ENCODE measurements around the gene RSPH6A. TPM values are rescaled to one million over a fixed set of nuclear protein-coding genes. Genes with fewer than 3 reads are reported as not detected.

RSPH6A gene
- total RNA-seq, 4 donors from 2014 or later, result 1.1 TPM; not detected in 3

GRCh38 chr19:45784096-45784495 is 31.0 kb downstream of the RSPH6A start:
- in situ Hi-C loops (cut with MboI; ENCODE audit: low pct_ligation_motif_present in 1 of 4, low pct_unique_long_range_greater_than_20kb in 1 of 4, low sequenced_read_pairs in 3 of 4) (no loop called here), intact Hi-C loops (cut with DNase I; ENCODE audit: low total_unique reads) (no loop called here)
- TF ChIP-seq POLR2A (IDR thresholded peaks at IDR 0.05) (no peak), CTCF (IDR thresholded peaks at IDR 0.05) (no peak)
- 80% methylated on average over 4 of the region's 4 CpGs; no CpG with 5 or more reads in 1 of the 2 donors for WGBS, 2 donors (ENCODE audit: low coverage in 1 of 2)
- Histone ChIP-seq H3K4me3 (no peak overlapping the region), H3K4me1 (peaks cover 7 to 47% (median 41%) of the 10 kb centered on the region in 4 donors), H3K36me3 (peaks cover 0 to 13% (median 4%) of the 10 kb centered on the region in 4 donors), H3K27me3 (no peaks in the 10 kb centered on the region), H3K27ac (peak overlapping the region; percentile 81 to 97 (median 88)), H3K9me3 (no peaks in the 10 kb centered on the region)
- no peak for DNase-seq

- Histone ChIP-seq H3K4me1 (peaks cover 12 to 55% (median 49%) of the 10 kb centered on the region in 4 donors), H3K36me3 (peaks cover 0 to 13% (median 4%) of the 10 kb centered on the region in 4 donors), H3K9me3 (no peaks in the 10 kb centered on the region), H3K27ac (peak overlapping the region; percentile 81 to 97 (median 88)), H3K27me3 (no peaks in the 10 kb centered on the region), H3K4me3 (peak overlapping the region in 3 of 4 donors; percentile 38 to 53 (median 42))
- intact Hi-C loops (cut with DNase I; ENCODE audit: low total_unique reads), result no loop called here
- TF ChIP-seq EP300 (IDR thresholded peaks at IDR 0.05; ENCODE audit: low read depth) (no peak), POLR2AphosphoS5 (IDR thresholded peaks at IDR 0.05) (peak; percentile 23 to 64 (median 57)), POLR2A (IDR thresholded peaks at IDR 0.05) (peak; percentile 26)
- 40 to 73% methylated on average over 4 to 26 of the region's 26 CpGs for WGBS, 2 donors (ENCODE audit: low coverage in 1 of 2)
- in situ Hi-C loops (cut with MboI; ENCODE audit: low pct_ligation_motif_present in 1 of 4, low pct_unique_long_range_greater_than_20kb in 1 of 4, low sequenced_read_pairs in 3 of 4), result no loop called here
- DNase-seq, result peak; percentile 52
These were observed 32.0 kb downstream of the RSPH6A start for GRCh38 chr19:45782820-45783785.

GRCh38 chr19:45782162-45782691 is 32.9 kb downstream of the RSPH6A start, which contains the start of gene DMPK:
TSS of gene DMPK (minus strand) at chr19:45782490. CDS start at chr19:45782352, 138 bp downstream.
- intact Hi-C loops (cut with DNase I; ENCODE audit: low total_unique reads) (no loop called here), in situ Hi-C loops (cut with MboI; ENCODE audit: low pct_ligation_motif_present in 1 of 4, low pct_unique_long_range_greater_than_20kb in 1 of 4, low sequenced_read_pairs in 3 of 4) (no loop called here)
- H3K27ac ChIP-seq, result peak within 1 kb of the TSS; percentile 81 to 97 (median 88)
- peak in 2 of 3 donors; percentile 27 to 36 for TF ChIP-seq POLR2AphosphoS5 (IDR thresholded peaks at IDR 0.05)
- no peak for TF ChIP-seq CTCF (IDR thresholded peaks at IDR 0.05)
- H3K27me3 ChIP-seq, result no peaks in the 10 kb centered on the region
- H3K4me1 ChIP-seq, result peaks cover 12 to 55% (median 49%) of the 10 kb centered on the region in 4 donors
- no peaks in the 10 kb centered on the region for H3K9me3 ChIP-seq
- peak within 1 kb of the TSS; percentile 38 to 56 (median 48) for H3K4me3 ChIP-seq
- peaks cover 0 to 12% (median 4%) of the 10 kb centered on the region in 4 donors for H3K36me3 ChIP-seq
- 10 to 34% methylated on average over 2 to 6 of the region's 18 CpGs for WGBS, 2 donors (ENCODE audit: low coverage in 1 of 2)
- DNase-seq, result no peak

GRCh38 chr19:45781214-45782161 is 33.6 kb downstream of the RSPH6A start:
- Histone ChIP-seq H3K9me3 (no peaks in the 10 kb centered on the region), H3K36me3 (peaks cover 0 to 5% (median 2%) of the 10 kb centered on the region in 4 donors), H3K27me3 (no peaks in the 10 kb centered on the region), H3K27ac (peak overlapping the region; percentile 81 to 97 (median 88)), H3K4me3 (peak overlapping the region; percentile 38 to 56 (median 48)), H3K4me1 (peaks cover 12 to 55% (median 49%) of the 10 kb centered on the region in 4 donors)
- WGBS, 2 donors (ENCODE audit: low coverage in 1 of 2), result 21 to 45% methylated on average over 3 to 16 of the region's 17 CpGs
- peak; percentile 50 for DNase-seq
- no peak for TF ChIP-seq CTCF (IDR thresholded peaks at IDR 0.05)
- no peak for TF ChIP-seq POLR2A (IDR thresholded peaks at IDR 0.05)
- peak in 1 of 3 donors; percentile 54 for TF ChIP-seq POLR2AphosphoS5 (IDR thresholded peaks at IDR 0.05)
- no peak for TF ChIP-seq EP300 (IDR thresholded peaks at IDR 0.05; ENCODE audit: low read depth)
- in situ Hi-C loops (cut with MboI; ENCODE audit: low pct_ligation_motif_present in 1 of 4, low pct_unique_long_range_greater_than_20kb in 1 of 4, low sequenced_read_pairs in 3 of 4) (no loop called here), intact Hi-C loops (cut with DNase I; ENCODE audit: low total_unique reads) (no loop called here)
